Keratinocyte (primary cell): ENCODE data around the gene HBQ1.

Experiments
- CTCF ChIP-seq, 3 experiments: IDR thresholded peaks in 1 of 3; conservative IDR thresholded peaks in 1 of 3; optimal IDR thresholded peaks in 1 of 3; 2 replicates in 2 of 3; 3 replicates in 1 of 3; pipeline versions ENCODE3 to v1.5.1; 2011; ENCODE audit warnings: low read length in 3 of 3, mild to moderate bottlenecking in 3 of 3, moderate library complexity in 2 of 3, control low read depth in 1 of 3, inconsistent platforms in 1 of 3; ENCODE audit not compliant: insufficient read depth in 2 of 3; ENCODE audit errors: extremely low read depth in 1 of 3
- EZH2 ChIP-seq: IDR thresholded peaks from one replicate; pipeline ENCODE4 v1.6.1; 2012; ENCODE audit warnings: inconsistent platforms, mild to moderate bottlenecking, low read length, moderate library complexity

GRCh38 chr16:185691-186090, 5.4 kb downstream of the HBQ1 start:
- TF ChIP-seq CTCF (optimal IDR thresholded peaks at IDR 0.05 in 1 of 3, IDR thresholded peaks at IDR 0.05 in 1 of 3, conservative IDR thresholded peaks at IDR 0.05 in 1 of 3; ENCODE audit: extremely low read depth in 1 of 3, insufficient read depth in 2 of 3, low read length in 3 of 3) (no peak), EZH2 (no peak)
